Right kidney (tissue), 1 donor: ENCODE data around the gene DOCK2.

Experiments
- DNase-seq: peaks from one replicate; pipeline ENCODE4 v3.0.0-alpha.2; 2016

Gene DOCK2

DNA sequence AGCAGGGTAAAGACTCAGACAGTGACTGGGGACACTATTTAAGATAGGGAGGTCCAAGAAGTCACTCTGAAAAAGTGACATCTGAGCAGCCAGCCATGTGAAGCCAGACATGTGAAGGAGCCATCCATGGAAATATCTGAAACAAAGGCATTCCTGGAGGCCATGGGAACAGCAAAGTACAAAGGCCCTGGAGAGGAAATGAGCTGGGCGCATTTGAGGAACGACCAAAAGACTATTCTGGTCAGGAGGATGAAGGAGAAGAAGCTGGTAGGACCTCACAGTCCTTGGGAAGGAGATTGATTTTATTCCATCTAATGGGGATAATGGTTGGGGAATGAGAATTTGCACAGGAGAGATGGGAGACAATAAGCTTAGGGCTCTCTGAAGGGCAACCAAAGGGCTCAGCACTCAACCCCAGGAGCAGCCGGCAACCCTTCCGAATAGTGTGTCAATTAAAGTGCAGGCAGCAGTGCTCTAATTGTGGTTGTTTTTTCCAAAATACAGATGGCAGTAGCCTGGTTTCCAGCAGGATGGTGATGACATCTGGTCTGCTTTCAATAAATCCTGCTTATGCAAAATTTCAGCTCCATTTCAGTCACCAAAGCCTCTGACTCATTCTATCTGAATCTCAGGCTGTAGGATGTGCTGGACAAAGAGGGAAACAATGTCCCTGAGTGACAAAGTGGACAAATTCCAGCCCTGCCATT lies 495.3 kb downstream of the DOCK2 start:
- no peak for DNase-seq
